Fibroblast of skin of right biceps (primary cell): ENCODE measurements around the gene A4GNT.
"Not testable (repeated sequence)": the region's sequence is repeated elsewhere in the genome, so short reads cannot be mapped to it uniquely, and the experiment has no call there.

Experiments used
- DNase-seq: peaks from one replicate; pipeline ENCODE4 v3.0.0-alpha.2; 2013

Gene A4GNT

GRCh38 chr3:138132239-138132638, at the start of gene A4GNT:
Gene A4GNT (minus strand): TSS chr3:138132390. CDS start chr3:138131256, 1,134 bp downstream.
- no peak for DNase-seq

DNA sequence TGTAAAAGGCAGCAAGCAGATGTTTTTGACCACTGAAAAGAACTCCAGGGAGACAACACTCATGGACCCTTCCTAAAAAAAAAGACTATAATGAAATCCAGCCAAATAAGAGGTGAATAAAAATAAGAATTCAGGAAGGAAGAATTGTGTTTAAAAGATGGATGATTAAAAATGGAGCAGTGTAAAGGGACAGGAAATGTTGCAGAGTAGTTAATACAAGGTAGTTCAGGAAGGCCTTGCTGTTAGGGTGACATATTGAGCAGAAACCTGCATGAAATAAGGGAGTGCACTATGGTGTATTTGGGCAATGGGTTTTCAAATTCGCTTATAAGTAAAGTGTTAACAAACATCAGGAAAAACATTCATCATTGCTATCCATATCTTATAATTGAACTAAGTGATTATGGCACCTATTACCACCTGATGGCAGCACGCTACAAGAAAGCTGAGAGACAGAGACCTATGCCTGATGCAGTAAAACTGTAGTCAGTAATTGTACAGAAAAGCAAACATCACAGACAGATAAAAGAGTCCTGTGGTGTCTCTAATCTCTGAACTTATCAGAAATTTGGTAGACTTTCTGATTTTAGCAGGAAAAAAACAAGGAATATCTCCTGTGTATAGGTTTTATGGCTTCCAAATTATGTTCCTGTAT, 48.3 kb upstream of the A4GNT start:
- peak; percentile 35 for DNase-seq

DNA sequence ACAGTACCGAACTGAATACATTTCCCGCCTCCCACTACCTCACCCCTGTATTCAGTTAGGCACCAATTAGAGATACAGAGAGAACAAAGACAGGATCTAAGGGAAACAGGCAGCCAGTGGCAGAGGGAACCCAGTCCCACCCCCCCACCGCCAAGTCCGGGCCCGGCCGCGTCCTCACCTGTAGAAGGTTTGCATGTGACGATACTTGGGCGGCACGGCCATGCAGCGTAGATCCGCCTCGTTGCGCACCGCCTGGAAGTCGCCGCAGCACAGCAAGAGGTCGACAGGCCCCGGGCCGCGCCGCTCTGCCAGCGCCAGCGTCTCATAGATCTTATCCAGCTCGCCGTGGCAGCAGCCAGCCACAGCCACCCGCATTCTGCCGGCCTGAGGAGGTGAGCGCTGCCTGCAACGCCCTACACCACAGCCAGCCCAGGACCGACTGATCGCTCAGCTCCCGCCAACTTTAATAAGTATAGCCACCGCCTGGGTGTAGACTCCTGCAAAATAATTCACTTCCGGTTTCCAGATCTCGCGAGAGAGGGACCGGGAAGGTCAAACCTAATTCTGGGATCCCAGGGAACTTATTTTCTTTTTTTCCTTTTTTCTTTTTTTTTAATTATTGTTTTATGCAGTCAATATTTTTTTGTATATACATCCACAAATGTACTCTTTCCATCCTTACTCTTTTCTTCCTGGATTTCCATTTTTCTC, 42.4 kb upstream of the A4GNT start, which contains the start of gene DBR1:
TSS of gene DBR1 (minus strand) at position 501 of the 711 bp plus-strand sequence. CDS start at position 375, 126 bp downstream.
- DNase-seq = peak; percentile 88

GRCh38 chr3:138173769-138174420, 41.7 kb upstream of the A4GNT start:
- DNase-seq = peak; percentile 6

- DNase-seq = no peak
Observed at GRCh38 chr3:138172625-138173024, 40.4 kb upstream of the A4GNT start.

DNA sequence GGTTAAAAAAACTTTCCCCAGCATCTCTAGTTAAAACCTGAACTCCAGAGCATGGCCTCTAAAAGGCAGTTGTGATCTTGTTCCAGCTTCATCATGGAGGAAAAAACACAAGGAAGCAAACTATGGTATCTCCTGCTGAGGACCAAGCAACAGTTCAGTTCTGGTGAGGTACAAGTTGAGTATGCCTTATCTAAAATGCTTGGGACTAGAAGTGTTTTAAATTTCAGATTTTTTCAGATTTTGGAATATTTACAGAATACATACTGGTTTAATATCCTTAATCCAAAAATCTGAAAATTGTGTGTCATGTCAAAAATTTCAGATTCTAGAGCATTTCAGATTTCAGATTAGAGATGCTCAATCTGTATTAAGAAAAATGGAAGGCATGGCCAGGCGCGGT, 32.9 kb upstream of the A4GNT start:
- no peak for DNase-seq

GRCh38 chr3:138157743-138158142, 25.6 kb upstream of the A4GNT start:
- no peak for DNase-seq

DNA sequence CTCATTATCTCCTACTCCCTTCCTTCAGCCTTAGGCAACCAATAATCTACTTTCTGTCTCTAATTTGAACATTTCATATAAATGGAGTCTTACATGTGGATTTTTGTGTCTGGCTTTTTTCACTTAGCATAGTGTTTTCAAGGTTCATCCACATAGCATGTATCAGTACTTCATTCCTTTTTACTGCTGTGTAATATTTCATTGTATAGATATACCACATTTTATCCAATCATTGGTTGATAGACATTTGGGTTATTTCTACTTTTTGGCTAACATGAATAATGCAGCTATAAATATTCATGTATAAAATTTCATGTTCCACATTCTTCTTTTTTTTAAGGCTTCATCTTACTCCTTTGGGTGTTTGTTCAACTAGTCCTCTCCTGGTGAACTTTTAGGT, 22.3 kb upstream of the A4GNT start:
- no peak for DNase-seq

GRCh38 chr3:138148503-138148902, 16.3 kb upstream of the A4GNT start:
- no peak for DNase-seq

GRCh38 chr3:138142181-138142580, 10.0 kb upstream of the A4GNT start:
- not testable (repeated sequence) for DNase-seq

- no peak for DNase-seq
Observed at GRCh38 chr3:138140940-138141339, 8.8 kb upstream of the A4GNT start.

GRCh38 chr3:138139691-138140090, 7.5 kb upstream of the A4GNT start:
- no peak for DNase-seq

DNA sequence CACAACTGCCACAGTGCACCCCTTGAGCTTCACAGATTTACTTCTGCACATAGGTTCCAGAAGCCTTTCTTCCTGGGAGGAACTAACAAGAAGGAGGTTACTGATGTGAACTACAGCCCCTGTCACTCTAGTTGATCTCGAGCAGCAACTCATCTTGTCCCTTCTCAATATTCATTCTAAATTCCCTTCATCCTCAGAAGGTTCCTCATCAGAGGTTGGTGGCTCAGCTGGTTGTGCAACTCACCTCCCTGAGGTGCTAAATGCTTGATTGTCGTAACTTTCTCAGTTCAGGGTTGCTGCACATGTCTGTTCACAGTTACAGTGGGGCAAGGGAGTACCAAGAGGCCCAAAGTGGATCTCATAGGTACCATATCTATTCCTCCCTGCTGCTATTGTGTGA, 5.7 kb upstream of the A4GNT start:
- no peak for DNase-seq

GRCh38 chr3:138136201-138136600, 4.0 kb upstream of the A4GNT start:
- no peak for DNase-seq

DNA sequence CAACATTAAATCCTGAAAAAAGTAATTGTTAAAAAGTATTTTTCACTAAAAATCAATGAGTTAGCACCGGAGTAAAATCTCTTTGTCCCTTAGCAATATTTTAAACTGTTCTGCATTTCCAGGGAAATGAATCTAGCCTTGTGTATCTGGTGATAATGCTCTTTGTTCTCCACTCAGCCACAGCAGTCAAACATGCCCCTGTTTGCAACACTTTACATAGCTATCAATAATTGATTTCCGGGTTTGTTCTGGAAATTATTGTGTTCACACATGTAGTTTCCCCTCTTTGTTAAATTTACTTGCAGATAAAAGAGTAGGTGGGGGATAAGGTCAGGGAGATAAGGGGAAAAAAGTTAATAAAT, 3.6 kb upstream of the A4GNT start:
- DNase-seq = no peak

- DNase-seq = no peak
Observed at GRCh38 chr3:138135146-138135832, 3.1 kb upstream of the A4GNT start.

DNA sequence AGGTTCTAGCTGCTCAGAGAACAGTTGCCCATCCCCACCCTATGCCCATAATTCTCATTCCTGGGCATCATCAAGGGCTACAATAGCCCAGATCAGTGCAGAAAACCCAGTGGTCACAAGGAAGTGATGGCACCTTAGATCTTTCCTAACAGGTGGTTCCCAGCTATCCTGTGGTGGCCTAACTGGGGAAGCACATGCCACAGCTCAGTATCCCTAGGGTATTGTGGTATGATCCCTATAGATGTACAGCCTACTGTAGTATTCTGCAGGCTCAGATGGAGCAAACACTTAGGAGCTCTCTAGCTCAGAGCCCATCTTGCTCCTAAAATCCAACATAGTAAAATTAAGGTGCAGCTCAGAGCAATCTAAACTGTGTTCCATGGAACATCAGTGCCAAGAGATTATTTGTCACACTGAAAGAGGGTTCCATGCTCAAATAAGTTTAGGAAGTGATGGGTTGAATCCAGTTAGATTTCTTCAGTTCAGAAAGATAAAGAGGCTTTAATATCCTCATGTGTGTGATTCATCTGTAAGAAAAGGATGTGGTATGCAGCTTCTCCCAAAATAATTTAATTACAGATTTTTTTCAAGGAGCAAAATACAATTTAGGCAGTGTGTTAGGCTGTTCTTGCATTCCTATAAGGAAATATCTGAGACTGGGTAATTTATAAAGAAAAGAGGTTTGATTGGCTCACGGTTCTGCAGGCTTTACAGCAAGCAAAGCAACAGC, 4.4 kb downstream of the A4GNT start:
- peak; percentile 10 for DNase-seq

- peak; percentile 21 for DNase-seq
Observed at GRCh38 chr3:138125548-138126221, 6.5 kb downstream of the A4GNT start.

- DNase-seq = peak; percentile 36
Observed at GRCh38 chr3:138124706-138125355, 7.4 kb downstream of the A4GNT start.

DNA sequence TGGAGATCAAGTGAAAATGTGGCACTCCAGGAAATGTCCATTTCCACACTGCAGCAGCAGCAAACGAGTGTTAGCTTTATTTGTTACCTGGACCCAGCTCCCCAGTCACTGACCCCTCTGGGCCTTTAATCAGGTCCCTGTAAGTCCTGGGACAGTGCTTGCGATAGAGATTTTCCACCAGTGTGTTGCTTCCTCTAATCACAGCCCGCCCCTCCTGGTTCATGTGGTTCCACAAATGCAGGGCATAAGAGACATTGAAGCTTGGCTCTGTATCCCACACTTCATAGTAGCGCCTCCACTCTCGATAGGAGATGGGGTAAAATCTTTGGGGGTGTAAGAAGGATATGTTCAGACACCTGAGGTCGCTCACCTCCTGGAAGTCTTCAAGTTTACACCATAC, 8.0 kb downstream of the A4GNT start:
- no peak for DNase-seq

GRCh38 chr3:138119423-138119766, 12.8 kb downstream of the A4GNT start:
- no peak for DNase-seq
